ENCODE data around the gene LGALSL.

GRCh38 chr2:64487256-64488049 lies 33.5 kb downstream of the LGALSL start:
- TF ChIP-seq CTCF (IDR thresholded peaks at IDR 0.05) (no peak), POLR2AphosphoS5 (IDR thresholded peaks at IDR 0.05) (no peak)

All from stomach (tissue), 4 donors.